ENCODE data around the gene STAMBP.
"Not testable (repeated sequence)": the region's sequence is repeated elsewhere in the genome, so short reads cannot be mapped to it uniquely, and the experiment has no call there.

The STAMBP gene

GRCh38 chr2:73828818-73829570, at the start of gene STAMBP:
STAMBP (plus strand) TSS chr2:73828961; CDS start chr2:73830857, 1,896 bp downstream.
- DNase-seq, result peak; percentile 95

GRCh38 chr2:73779467-73780236, 49.1 kb upstream of the STAMBP start, which contains the start of gene DUSP11:
DUSP11 (minus strand) TSS chr2:73780103; CDS start chr2:73779974, 129 bp downstream.
- DNase-seq, result peak; percentile 97

- no peak for DNase-seq
Measured at GRCh38 chr2:73780237-73780582, 48.6 kb upstream of the STAMBP start.

DNA sequence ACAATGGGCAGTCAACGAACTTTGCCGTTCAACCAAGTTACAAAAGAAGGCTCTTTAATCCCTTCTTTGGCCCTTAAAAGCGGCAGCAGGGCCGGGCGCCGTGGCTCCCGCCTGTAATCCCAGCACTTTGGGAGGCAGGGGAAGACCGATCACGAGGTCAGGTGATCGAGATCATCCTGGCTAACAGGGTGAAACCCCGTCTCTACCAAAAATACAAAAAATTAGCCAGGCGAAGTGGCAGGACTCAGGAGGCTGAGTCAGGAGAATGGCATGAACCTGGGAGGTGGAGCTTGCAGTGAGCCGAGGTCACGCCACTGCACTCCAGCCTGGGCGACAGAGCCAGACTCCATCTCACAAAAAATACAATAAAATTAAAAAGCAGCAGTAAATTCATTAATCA, 45.4 kb upstream of the STAMBP start:
- not testable (repeated sequence) for DNase-seq

- DNase-seq, result not testable (repeated sequence)
Measured at GRCh38 chr2:73783883-73784282, 44.9 kb upstream of the STAMBP start, which contains the start of gene C2orf78. C2orf78 (plus strand) TSS chr2:73784183; CDS start chr2:73784310, 127 bp downstream.

DNA sequence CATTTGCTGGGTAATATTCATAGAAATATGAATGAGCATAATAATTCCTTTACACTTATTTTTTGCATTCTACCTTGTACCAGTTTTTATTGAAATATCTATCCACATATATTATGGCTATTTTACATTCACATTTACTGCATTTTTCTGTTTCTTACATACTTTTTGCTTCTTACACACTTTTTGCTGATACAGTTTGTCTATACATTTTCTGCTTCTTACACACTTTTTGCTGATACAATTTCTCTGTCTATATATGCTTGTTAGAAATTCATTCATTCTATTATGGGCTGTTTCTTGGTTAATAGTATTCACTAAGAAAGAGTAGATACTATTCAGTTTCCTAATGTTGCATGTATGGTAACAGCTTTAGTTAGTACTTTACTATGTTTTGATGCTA, 16.9 kb upstream of the STAMBP start:
- DNase-seq, result no peak

DNA sequence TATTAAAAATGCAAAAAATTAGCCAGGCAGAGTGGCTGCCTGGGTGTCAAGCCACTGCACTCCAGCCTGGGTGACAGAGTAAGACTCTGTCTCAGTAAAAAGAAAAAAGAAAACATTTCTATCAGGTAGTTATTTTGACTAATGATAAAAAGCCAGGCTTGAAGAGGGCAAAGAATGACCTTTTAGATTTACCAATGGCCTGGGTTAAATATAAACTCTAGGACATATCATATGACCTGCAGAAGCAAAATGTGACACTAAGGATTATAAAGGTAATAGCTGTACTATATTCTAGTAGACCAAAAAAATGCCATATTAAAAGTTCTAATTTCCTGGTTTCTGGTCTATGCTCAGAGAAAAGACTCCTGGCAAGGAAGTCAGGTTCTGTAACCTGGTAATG, 16.1 kb upstream of the STAMBP start:
- no peak for DNase-seq

GRCh38 chr2:73818296-73818695, 10.5 kb upstream of the STAMBP start:
- no peak for DNase-seq

GRCh38 chr2:73821227-73821626, 7.5 kb upstream of the STAMBP start:
- no peak for DNase-seq

DNA sequence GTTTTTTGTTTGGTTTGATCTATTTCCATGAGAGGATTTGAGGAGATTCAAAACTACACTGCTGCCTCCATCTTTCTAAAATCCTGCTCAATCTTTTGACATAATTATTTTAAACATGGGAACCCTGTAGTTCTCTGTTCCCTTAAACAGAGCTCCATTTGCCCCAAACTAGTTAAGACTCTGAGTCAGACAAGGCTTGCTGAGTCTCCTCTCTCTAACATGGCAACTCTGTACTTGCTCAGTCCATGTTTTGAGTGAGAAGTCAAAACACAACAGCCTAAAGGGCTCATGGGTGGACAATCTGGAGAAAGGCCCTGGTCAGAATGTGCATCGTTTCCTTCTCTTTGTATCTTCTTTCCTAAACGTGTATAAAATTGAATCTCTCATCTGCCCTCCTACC, 7.1 kb upstream of the STAMBP start:
- DNase-seq, result no peak

DNA sequence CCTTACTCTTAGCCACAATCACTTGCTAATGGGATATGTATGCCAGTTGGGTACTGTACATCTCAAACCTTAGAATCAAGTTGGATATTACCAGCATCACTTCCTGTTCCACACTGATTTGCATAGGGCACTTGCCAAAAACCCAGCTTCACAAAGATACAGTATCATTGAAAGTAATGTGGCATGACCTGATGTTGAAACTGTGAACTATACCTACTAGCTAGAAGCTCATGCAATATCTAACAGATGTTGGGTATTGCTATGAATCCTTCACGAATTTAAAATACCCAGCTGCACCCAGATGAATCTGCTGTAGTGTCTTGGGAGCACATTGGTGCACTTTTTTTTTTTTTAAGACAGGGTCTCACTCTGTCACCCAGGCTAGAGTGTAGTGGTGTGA, 6.5 kb upstream of the STAMBP start:
- no peak for DNase-seq

- no peak for DNase-seq
Measured at GRCh38 chr2:73822991-73823390, 5.8 kb upstream of the STAMBP start.

- DNase-seq, result no peak
Measured at GRCh38 chr2:73823416-73823815, 5.3 kb upstream of the STAMBP start.

DNA sequence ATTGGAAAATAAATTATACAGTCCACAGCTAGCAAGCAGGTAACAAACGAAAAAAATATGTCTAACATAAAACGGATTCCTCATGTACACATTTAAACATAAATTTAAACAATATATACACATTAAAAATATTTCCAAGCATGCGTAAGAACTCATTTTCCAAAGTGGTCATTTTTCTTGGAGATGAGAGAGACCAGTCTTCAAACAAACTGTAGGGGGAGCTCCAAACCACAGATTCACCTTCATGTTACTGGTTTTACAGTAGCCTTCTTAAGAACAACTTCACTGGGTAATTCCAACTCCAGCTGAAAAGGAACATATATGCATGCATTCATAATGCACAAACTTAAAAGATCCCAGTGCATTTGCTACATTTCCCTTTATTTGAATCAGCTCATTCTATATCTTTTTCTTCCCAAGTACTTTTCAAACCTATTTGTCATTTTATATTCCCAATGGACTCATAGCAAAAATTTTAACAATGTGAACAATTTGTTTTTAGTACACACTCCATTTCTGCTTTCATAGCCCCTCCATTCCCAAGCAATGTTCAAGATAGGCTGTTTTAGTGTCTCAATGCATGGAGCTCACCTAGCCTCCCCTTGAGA, 4.7 kb upstream of the STAMBP start:
- peak; percentile 78 for DNase-seq

DNA sequence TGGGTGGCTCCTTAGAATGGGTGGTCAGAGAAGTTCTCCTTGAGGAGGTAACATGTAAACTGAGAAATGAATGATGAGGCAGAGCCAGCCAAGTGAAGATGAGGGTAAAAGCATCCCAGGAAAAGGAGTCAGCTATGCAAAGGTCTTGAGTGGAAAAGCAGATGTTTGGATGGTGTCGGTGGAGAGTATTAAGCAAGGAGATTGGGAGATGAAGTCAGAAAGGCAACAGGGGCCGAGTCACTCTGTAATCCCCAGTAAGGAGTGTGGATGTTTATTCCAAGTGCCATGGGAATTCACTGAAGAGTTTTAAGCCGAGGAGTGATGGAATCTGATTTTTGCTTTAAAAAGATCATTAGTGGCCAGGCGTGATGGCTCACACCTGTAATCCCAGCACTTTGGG, 3.4 kb upstream of the STAMBP start:
- no peak for DNase-seq

- DNase-seq, result peak; percentile 71
Measured at GRCh38 chr2:73827018-73827417, 1.7 kb upstream of the STAMBP start.

GRCh38 chr2:73827660-73828388, 937 bp upstream of the STAMBP start:
- no peak for DNase-seq

- no peak for DNase-seq
Measured at GRCh38 chr2:73828389-73828817, 358 bp upstream of the STAMBP start.

DNA sequence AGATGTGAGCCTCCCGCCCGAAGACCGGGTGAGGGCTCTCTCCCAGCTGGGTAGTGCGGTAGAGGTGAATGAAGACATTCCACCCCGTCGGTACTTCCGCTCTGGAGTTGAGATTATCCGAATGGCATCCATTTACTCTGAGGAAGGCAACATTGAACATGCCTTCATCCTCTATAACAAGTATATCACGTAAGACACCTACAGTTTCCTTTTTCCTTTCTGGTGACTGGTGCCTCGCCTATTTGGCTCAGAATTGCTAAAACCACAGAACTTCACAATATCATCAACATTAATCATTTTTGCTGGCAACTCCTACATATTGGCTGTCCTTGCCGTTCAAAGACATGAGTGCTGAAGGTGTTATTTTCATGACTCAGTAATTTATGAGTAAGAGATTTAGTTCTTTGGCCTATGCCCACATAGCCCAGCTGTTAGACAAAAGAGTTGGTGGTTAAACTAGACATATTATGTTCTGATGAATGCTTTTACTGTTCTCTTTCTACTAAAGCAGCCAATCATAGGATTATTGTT, 2.2 kb downstream of the STAMBP start:
- DNase-seq, result no peak

- peak; percentile 64 for DNase-seq
Measured at GRCh38 chr2:73832930-73833329, 4.2 kb downstream of the STAMBP start.

GRCh38 chr2:73836141-73836943, 7.6 kb downstream of the STAMBP start:
- no peak for DNase-seq
